GM12891 (cell line): ENCODE data around the gene TRAF6.

Source experiments
- PAX5 ChIP-seq: IDR thresholded peaks from 2 replicates; pipeline ENCODE4 v1.6.1; 2011; ENCODE audit warnings: low read length, moderate library complexity, mild to moderate bottlenecking; ENCODE audit not compliant: insufficient read depth, severe bottlenecking
- POLR2A ChIP-seq: IDR thresholded peaks from 2 replicates; pipeline ENCODE4 v1.6.1; 2011; ENCODE audit warnings: low read depth, low read length, control low read depth
- POLR2AphosphoS5 ChIP-seq: IDR thresholded peaks from 2 replicates; pipeline ENCODE4 v1.6.1; 2011; ENCODE audit warnings: low read depth, low read length, control low read depth
- TAF1 ChIP-seq: IDR thresholded peaks from 2 replicates; pipeline ENCODE4 v1.6.1; 2011; ENCODE audit warnings: low read depth, low read length, control low read depth

- TF ChIP-seq POLR2A (no peak), POLR2AphosphoS5 (no peak), TAF1 (no peak), PAX5 (no peak)
These were observed 24.3 kb upstream of the TRAF6 start for GRCh38 chr11:36534276-36534840.
